GM21717 (cell line): ENCODE data around the gene SLC37A4.

Source experiments
- ATAC-seq: cut with Tn5 transposase; IDR thresholded peaks from one replicate; pipeline ENCODE4 v1.9.1; 2021; ENCODE audit warnings: mild to moderate bottlenecking, moderate library complexity; ENCODE audit not compliant: unreplicated experiment

The SLC37A4 gene

DNA sequence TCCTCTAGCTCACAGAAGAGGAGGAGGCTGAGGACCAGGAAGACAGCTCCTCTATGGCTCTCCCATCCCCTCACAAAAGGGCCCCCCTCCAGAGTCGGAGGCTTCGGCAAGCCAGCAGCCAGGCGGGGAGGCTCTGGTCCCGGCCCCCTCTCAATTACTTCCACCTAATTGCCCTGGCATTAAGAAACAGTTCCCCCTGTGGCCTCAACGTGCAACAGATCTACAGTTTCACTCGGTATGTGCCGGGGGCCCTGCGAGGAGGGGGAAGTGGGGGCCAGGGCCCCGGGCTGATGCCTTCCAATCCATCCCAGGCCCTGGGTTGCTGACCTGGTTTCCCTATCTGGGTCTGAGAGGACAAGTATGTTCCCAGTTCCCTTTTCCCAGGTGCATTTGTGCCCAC is 51.2 kb downstream of the SLC37A4 start:
- no peak for ATAC-seq

DNA sequence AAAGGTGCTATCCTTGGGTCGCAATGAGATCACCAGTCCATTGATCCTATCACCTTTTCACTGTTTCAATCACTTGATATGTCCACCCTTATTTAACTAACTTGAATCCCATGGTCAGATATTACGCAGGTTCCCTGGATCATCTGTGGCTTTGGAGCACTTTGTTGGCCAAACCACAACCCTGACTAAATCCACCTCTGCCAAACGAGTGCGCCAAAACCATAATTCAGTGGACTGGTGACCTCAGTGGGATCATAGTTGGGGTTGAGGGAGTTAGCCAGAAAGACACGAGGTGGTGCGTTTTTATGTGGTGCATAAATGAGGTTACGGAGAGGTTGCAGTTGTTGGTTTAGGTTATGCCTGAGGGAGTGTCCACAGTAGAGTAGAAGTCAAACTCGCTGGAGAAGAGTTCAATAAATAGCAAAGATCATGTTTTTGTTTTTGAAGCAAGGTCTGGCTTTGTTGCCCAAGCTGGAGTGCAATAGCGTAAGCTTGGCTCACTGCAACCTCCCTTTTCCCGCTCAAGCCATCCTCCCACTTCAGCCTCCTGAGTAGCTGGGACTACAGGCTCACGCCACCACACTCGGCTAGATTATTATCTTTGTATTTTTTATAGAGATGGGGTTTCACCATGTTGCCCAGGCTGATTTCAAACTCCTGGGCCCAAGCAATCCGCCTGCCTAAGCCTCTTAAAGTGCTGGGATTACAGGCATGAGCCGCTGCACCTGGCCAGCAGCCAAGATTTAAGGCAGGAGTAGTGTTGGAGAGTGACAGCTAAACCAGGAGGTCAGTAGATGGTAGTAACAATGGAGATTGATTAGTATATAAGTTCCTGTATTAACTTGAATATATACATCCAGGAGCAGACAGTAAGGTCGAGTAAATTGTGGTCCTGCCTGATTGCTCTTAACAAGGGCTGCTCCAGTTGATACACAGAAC is 54.6 kb downstream of the SLC37A4 start:
- no peak for ATAC-seq
